ENCODE data around the gene OR14A16.

OR14A16 gene

DNA sequence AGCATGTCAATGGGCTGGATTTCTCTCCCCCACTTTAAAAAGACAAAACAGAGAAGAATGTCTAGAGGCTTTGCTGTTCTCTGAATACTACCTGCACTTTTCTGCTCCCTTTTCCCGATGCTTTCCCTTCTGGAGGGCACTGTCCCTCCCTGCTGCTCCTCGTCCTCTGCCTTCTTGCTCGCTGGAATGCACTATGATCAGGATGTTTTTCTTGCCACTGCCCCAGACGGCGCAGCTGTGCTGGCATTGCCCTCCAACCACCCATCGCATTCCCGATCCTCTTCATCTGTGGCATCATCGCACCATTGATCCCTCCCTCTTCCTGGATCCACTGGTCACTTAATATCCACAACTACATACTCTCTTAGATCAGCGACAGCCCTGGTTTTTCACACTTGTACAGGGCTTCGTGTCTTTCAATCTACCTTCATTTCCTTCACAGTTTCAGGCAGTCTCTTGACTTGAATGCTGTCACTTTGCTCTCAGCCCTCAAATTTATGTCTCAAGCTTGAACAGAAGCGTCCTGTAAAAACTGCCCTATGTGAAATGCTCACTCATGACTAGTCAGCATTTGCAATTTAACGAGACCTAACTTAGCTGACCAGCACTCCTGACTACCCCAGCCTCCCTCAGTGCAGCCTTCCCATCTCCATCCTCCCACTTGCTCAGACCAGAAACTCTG lies 21.2 kb upstream of the OR14A16 start:
- H3K4me3 ChIP-seq (ENCODE audit: low read length), result no peak overlapping the region
- no peak overlapping the region for H3K4me2 ChIP-seq (ENCODE audit: low read length)
- H3K9me3 ChIP-seq (replicated peaks; ENCODE audit: low read length), result peaks cover 14% of the 10 kb centered on the region
- H3K9ac ChIP-seq (ENCODE audit: low read depth, low read length), result no peak overlapping the region
- H3K36me3 ChIP-seq (ENCODE audit: insufficient read depth, low read length), result no peaks in the 10 kb centered on the region
- no peaks in the 10 kb centered on the region for H3K4me1 ChIP-seq (ENCODE audit: control insufficient read depth, insufficient read depth, low read length)
- H3K27me3 ChIP-seq (ENCODE audit: control insufficient read depth, insufficient read depth, low read length), result no peaks in the 10 kb centered on the region

DNA sequence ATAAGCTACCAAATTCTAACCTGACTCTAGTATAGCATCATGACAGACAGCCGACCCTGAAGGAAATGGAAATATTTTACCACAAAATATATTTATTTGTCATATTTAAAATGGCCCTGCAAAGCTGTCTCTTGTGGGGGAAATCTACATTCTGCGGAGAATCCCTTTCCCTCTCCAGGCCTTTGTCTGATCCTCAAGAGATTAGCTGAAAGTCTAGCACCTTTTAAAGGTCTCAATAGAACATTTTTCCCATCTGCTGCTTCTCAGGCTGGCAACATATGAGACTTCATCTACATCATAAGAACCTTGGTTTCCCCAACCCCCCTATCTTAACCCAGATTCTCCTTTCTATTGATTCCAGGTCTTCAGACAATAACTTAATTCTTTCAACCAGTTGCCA lies 19.5 kb upstream of the OR14A16 start:
- Histone ChIP-seq H3K4me1 (ENCODE audit: control insufficient read depth, insufficient read depth, low read length) (no peaks in the 10 kb centered on the region), H3K36me3 (ENCODE audit: insufficient read depth, low read length) (no peaks in the 10 kb centered on the region), H3K9me3 (replicated peaks; ENCODE audit: low read length) (peaks cover 15% of the 10 kb centered on the region), H3K27me3 (ENCODE audit: control insufficient read depth, insufficient read depth, low read length) (no peaks in the 10 kb centered on the region), H3K4me3 (ENCODE audit: low read length) (no peak overlapping the region), H3K9ac (ENCODE audit: low read depth, low read length) (no peak overlapping the region), H3K4me2 (ENCODE audit: low read length) (no peak overlapping the region)

DNA sequence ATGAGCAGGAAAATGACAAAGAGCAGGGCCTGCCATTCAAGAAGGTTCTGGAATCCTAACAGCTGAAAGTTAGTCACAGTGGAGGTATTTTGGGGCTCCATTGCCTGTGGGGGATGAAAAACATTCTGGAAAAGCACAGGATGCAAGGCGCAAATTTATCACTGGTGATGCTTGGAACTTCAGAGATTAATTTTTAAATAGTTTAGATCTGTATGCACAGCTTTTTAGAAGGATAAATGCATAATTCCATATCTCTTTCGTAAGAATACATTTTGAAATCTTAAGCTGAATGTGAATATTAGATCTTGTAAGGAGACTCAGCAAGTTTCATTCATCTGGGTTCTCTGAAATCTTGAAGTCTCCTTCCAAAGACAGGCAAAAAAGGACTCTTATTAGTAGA lies 17.9 kb upstream of the OR14A16 start, which contains the start of gene OR11L1:
Gene OR11L1 (minus strand): TSS at position 101 of the 400 bp plus-strand sequence. CDS start 0 bp downstream, at position 101.
- Histone ChIP-seq H3K9ac (ENCODE audit: low read depth, low read length) (no peak within 1 kb of the TSS), H3K4me1 (ENCODE audit: control insufficient read depth, insufficient read depth, low read length) (no peaks in the 10 kb centered on the region), H3K4me3 (ENCODE audit: low read length) (no peak within 1 kb of the TSS), H3K9me3 (replicated peaks; ENCODE audit: low read length) (peaks cover 20% of the 10 kb centered on the region), H3K4me2 (ENCODE audit: low read length) (no peak within 1 kb of the TSS), H3K27me3 (ENCODE audit: control insufficient read depth, insufficient read depth, low read length) (no peaks in the 10 kb centered on the region), H3K36me3 (ENCODE audit: insufficient read depth, low read length) (no peaks in the 10 kb centered on the region)

DNA sequence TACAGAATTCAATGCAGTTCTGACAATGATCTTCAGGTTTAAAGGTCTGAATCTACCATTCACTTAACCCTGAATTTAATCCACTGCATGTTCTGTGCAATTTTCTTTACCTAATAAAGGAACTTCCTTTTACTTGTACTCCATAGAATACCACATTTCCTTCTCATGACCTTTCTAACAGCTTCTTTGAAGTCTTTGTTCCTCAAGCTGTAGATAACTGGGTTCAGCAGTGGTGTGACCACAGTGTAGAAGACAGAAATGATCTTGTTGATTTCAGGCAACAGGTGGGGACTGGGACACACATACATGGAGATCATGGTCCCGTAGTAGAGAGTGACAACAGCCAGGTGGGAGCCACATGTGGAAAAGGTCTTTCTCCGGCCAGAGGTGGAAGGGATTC lies 16.9 kb upstream of the OR14A16 start:
- Histone ChIP-seq H3K4me2 (ENCODE audit: low read length) (no peak overlapping the region), H3K4me3 (ENCODE audit: low read length) (no peak overlapping the region), H3K36me3 (ENCODE audit: insufficient read depth, low read length) (no peaks in the 10 kb centered on the region), H3K27me3 (ENCODE audit: control insufficient read depth, insufficient read depth, low read length) (no peaks in the 10 kb centered on the region), H3K4me1 (ENCODE audit: control insufficient read depth, insufficient read depth, low read length) (no peaks in the 10 kb centered on the region), H3K9ac (ENCODE audit: low read depth, low read length) (no peak overlapping the region), H3K9me3 (replicated peaks; ENCODE audit: low read length) (peaks cover 13% of the 10 kb centered on the region)

DNA sequence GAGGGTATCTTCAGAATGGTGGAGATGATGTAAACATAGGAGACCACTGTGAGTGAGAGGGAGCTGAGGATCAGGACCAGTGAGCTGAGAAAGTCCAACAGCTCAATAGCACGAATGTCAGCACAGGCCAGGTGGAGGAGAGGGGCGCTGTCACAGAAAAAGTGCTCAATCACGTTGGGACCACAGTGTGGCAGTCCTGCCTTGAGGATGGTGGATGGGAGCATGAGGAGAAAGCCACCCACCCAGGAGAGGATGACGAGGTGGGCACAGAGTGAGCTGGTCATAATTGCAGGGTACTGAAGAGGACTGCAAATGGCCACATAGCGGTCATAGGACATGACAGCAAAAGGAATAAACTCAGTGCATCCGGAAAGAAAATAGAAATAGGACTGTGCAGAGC lies 9.7 kb upstream of the OR14A16 start:
- Histone ChIP-seq H3K4me3 (ENCODE audit: low read length) (no peak overlapping the region), H3K36me3 (ENCODE audit: insufficient read depth, low read length) (no peaks in the 10 kb centered on the region), H3K4me2 (ENCODE audit: low read length) (no peak overlapping the region), H3K9me3 (replicated peaks; ENCODE audit: low read length) (peaks cover 6% of the 10 kb centered on the region), H3K27me3 (ENCODE audit: control insufficient read depth, insufficient read depth, low read length) (no peaks in the 10 kb centered on the region), H3K4me1 (ENCODE audit: control insufficient read depth, insufficient read depth, low read length) (no peaks in the 10 kb centered on the region), H3K9ac (ENCODE audit: low read depth, low read length) (no peak overlapping the region)

DNA sequence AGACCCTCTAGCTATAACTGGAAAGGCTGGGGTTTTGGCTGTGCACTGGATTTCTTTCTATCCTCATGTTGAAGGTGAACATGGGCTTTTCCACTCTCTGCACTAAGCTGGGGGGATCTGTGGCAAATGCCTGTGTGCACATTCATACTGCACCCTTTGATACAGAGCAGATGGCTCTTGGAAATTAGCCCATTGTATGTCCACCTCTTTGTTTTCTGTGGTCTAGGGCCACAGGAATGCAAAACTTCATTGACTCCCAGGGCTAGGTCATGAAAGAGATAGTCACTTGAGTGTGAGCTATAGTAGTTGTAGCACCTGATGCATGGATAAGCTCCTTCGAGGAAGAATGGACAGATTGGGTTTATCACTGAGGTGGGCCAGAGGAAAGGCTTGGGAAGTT lies 5.7 kb upstream of the OR14A16 start:
- H3K9me3 ChIP-seq (replicated peaks; ENCODE audit: low read length), result no peaks in the 10 kb centered on the region
- H3K36me3 ChIP-seq (ENCODE audit: insufficient read depth, low read length), result no peaks in the 10 kb centered on the region
- H3K4me1 ChIP-seq (ENCODE audit: control insufficient read depth, insufficient read depth, low read length), result no peaks in the 10 kb centered on the region
- H3K27me3 ChIP-seq (ENCODE audit: control insufficient read depth, insufficient read depth, low read length), result no peaks in the 10 kb centered on the region
- no peak overlapping the region for H3K9ac ChIP-seq (ENCODE audit: low read depth, low read length)
- no peak overlapping the region for H3K4me2 ChIP-seq (ENCODE audit: low read length)
- no peak overlapping the region for H3K4me3 ChIP-seq (ENCODE audit: low read length)

DNA sequence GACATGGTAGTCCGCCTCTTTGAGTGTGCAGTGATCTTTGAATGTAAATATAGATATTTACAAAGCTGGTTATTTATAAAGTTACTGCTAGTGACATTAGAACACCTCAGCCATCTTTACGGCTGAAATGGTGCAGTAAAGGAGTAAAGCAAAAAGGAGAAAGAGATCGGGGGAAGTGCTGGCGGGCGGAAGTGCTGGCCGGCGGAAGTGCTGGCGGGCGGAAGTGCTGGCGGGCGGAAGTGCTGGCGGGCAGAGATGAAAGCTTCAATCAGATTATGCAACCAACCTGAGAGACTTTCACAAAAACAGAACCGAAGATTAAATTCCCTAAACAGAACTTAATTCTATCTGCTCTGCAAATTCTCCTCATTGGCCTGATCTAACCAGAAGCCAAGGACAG lies 1.4 kb upstream of the OR14A16 start:
- no peaks in the 10 kb centered on the region for H3K4me1 ChIP-seq (ENCODE audit: control insufficient read depth, insufficient read depth, low read length)
- H3K27me3 ChIP-seq (ENCODE audit: control insufficient read depth, insufficient read depth, low read length), result no peaks in the 10 kb centered on the region
- H3K4me3 ChIP-seq (ENCODE audit: low read length), result no peak overlapping the region
- H3K9ac ChIP-seq (ENCODE audit: low read depth, low read length), result no peak overlapping the region
- no peak overlapping the region for H3K4me2 ChIP-seq (ENCODE audit: low read length)
- no peaks in the 10 kb centered on the region for H3K9me3 ChIP-seq (replicated peaks; ENCODE audit: low read length)
- no peaks in the 10 kb centered on the region for H3K36me3 ChIP-seq (ENCODE audit: insufficient read depth, low read length)

DNA sequence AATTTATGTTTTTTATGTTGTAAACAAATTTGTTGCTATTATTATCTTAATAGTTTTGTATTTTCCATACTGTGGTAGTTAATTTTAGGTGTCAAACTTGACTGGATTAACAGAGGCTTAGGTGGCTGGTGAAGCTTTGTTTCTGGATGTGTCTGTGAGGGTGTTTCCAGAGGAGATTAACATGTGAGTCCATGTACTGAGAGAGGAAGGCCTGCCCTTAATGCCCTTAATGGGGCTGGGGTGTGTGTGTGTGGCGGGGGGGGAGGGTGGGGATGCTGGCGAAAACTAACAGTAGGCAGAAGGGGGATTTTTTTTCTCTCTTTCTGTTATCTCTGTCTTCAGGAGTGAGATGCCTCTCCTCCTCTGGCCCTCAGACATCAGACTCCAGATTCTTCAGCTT lies 1.9 kb downstream of the OR14A16 start:
- no peak overlapping the region for H3K4me2 ChIP-seq (ENCODE audit: low read length)
- H3K36me3 ChIP-seq (ENCODE audit: insufficient read depth, low read length), result no peaks in the 10 kb centered on the region
- no peak overlapping the region for H3K4me3 ChIP-seq (ENCODE audit: low read length)
- no peaks in the 10 kb centered on the region for H3K27me3 ChIP-seq (ENCODE audit: control insufficient read depth, insufficient read depth, low read length)
- no peak overlapping the region for H3K9ac ChIP-seq (ENCODE audit: low read depth, low read length)
- no peaks in the 10 kb centered on the region for H3K4me1 ChIP-seq (ENCODE audit: control insufficient read depth, insufficient read depth, low read length)
- H3K9me3 ChIP-seq (replicated peaks; ENCODE audit: low read length), result peaks cover 3% of the 10 kb centered on the region

DNA sequence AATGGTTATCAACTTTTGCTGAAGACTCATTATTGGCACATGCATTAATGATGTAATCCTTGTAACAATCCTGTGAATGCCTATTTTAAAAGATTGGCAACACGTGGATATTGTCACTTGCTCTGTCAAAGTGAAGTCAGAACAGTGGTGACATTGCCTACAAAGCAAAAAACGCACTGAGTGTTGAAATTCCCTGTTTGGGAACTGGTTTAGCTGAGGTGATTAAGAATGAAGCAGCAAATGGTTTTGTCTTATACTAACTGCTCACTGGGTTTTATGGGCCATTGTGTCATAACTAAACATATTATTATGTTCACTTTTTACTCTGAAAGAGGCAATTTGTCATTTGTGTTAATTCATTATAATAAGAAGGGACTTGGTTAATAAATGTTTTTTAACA lies 11.3 kb downstream of the OR14A16 start:
- peaks cover 3% of the 10 kb centered on the region for H3K9me3 ChIP-seq (replicated peaks; ENCODE audit: low read length)
- H3K9ac ChIP-seq (ENCODE audit: low read depth, low read length), result no peak overlapping the region
- no peak overlapping the region for H3K4me3 ChIP-seq (ENCODE audit: low read length)
- H3K27me3 ChIP-seq (ENCODE audit: control insufficient read depth, insufficient read depth, low read length), result no peaks in the 10 kb centered on the region
- no peaks in the 10 kb centered on the region for H3K36me3 ChIP-seq (ENCODE audit: insufficient read depth, low read length)
- no peak overlapping the region for H3K4me2 ChIP-seq (ENCODE audit: low read length)
- H3K4me1 ChIP-seq (ENCODE audit: control insufficient read depth, insufficient read depth, low read length), result no peaks in the 10 kb centered on the region

DNA sequence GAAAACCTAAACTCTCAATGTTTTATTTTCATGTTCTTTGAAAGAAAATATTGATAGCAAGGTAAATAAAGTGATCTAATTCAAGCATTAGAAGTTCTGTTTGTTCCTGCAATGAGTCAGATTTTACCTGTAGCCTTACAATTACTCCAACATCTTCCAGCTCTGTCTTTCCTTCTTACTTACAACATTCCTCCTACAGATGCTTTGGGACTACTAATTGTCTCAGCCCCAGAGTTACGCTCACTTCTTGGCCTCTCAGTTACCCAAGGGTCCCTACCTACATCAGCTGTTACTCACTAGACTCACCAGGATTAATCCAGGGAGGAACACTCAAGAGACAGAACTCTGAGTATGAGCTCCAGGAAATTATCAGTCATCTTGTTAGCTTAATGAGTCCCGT lies 26.4 kb downstream of the OR14A16 start:
- peaks cover 5% of the 10 kb centered on the region for H3K9me3 ChIP-seq (replicated peaks; ENCODE audit: low read length)
- no peak overlapping the region for H3K9ac ChIP-seq (ENCODE audit: low read depth, low read length)
- no peaks in the 10 kb centered on the region for H3K27me3 ChIP-seq (ENCODE audit: control insufficient read depth, insufficient read depth, low read length)
- no peaks in the 10 kb centered on the region for H3K36me3 ChIP-seq (ENCODE audit: insufficient read depth, low read length)
- H3K4me3 ChIP-seq (ENCODE audit: low read length), result no peak overlapping the region
- H3K4me1 ChIP-seq (ENCODE audit: control insufficient read depth, insufficient read depth, low read length), result no peaks in the 10 kb centered on the region
- no peak overlapping the region for H3K4me2 ChIP-seq (ENCODE audit: low read length)

DNA sequence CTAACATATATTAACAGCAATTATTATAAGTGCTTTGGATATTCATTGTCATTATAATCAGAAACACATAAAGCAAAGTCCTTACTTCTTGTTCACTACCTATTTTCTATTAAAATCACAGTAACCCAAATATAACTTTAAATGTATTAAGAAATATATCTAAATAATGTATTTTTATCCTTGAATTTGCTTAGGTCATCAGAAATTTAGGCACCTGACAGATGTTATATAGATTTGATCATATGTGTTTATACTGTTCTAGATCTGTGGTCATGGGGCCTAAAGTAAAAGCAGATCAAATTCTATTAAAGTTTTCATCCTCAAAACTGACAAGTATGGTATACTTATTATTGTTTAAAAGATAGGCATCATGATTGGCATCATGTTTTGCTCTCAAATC lies 54.3 kb downstream of the OR14A16 start:
- H3K27me3 ChIP-seq (ENCODE audit: control insufficient read depth, insufficient read depth, low read length), result no peaks in the 10 kb centered on the region
- no peaks in the 10 kb centered on the region for H3K9me3 ChIP-seq (replicated peaks; ENCODE audit: low read length)
- no peak overlapping the region for H3K4me2 ChIP-seq (ENCODE audit: low read length)
- H3K4me3 ChIP-seq (ENCODE audit: low read length), result no peak overlapping the region
- H3K9ac ChIP-seq (ENCODE audit: low read depth, low read length), result no peak overlapping the region
- H3K36me3 ChIP-seq (ENCODE audit: insufficient read depth, low read length), result no peaks in the 10 kb centered on the region
- H3K4me1 ChIP-seq (ENCODE audit: control insufficient read depth, insufficient read depth, low read length), result no peaks in the 10 kb centered on the region
